NB4 (cell line): Measurements from ENCODE around the gene ACSM4.

Experiments used
- POLR2A ChIP-seq: IDR thresholded peaks from 2 replicates; pipeline ENCODE4 v1.6.1; 2011; ENCODE audit warnings: mild to moderate bottlenecking; ENCODE audit not compliant: insufficient read length; ENCODE audit errors: extremely low read depth
- TF ChIP-seq, protein P1 (sequence below): IDR thresholded peaks from one replicate; pipeline ENCODE4 v1.5.1; 2012; ENCODE audit warnings: low read depth, low read length

DNA sequence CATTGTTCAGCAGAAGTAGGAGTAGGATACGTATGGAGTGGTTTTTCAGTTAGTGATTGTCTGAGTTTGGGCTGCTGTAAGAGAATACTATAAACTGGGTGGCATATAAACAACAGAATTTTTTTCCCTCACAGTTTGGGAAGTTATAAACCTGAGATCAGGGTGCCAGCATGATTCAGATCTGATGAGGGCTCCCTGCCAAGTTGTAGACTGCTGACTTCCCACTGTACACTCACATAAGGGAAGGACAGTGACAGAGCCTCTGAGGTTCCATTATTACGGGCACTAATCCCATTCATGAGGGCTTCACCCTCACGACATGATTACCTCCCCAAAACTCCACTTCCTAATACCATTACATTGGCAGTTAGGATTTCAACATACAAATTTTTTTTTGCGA lies 50.7 kb downstream of the ACSM4 start:
- TF ChIP-seq, protein P1, sequence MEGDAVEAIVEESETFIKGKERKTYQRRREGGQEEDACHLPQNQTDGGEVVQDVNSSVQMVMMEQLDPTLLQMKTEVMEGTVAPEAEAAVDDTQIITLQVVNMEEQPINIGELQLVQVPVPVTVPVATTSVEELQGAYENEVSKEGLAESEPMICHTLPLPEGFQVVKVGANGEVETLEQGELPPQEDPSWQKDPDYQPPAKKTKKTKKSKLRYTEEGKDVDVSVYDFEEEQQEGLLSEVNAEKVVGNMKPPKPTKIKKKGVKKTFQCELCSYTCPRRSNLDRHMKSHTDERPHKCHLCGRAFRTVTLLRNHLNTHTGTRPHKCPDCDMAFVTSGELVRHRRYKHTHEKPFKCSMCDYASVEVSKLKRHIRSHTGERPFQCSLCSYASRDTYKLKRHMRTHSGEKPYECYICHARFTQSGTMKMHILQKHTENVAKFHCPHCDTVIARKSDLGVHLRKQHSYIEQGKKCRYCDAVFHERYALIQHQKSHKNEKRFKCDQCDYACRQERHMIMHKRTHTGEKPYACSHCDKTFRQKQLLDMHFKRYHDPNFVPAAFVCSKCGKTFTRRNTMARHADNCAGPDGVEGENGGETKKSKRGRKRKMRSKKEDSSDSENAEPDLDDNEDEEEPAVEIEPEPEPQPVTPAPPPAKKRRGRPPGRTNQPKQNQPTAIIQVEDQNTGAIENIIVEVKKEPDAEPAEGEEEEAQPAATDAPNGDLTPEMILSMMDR, result no peak
- TF ChIP-seq POLR2A, result no peak
